Calu3 (cell line): ENCODE measurements around the gene UBXN1. TPM values are rescaled to one million over a fixed set of nuclear protein-coding genes. Genes with fewer than 3 reads are reported as not detected.

Experiments
- BruUV-seq: library from RNA; stranded (reverse); fragments of 400-500 nt; replicated peaks from 2 replicates; lab custom pipeline; 2021; lab: Mats Ljungman, UMichigan
- CTCF ChIA-PET: fragments of 300-600 bp; sonication (Branson Sonifier 250); formaldehyde crosslinking; loops from one replicate; lab custom pipeline; 2022; ENCODE audit warnings: antibody characterized with exemption; lab: Charles Lee
- DNase-seq: peaks from one replicate; pipeline ENCODE4 v3.0.0; 2022
- H3K27ac Mint-ChIP-seq: one replicate; pipeline ENCODE4 v1.8.0; 2022; ENCODE audit warnings: mixed read lengths; ENCODE audit not compliant: unreplicated experiment
- H3K27me3 Mint-ChIP-seq: one replicate; pipeline ENCODE4 v1.8.0; 2022; ENCODE audit warnings: mixed read lengths; ENCODE audit not compliant: unreplicated experiment
- H3K36me3 Mint-ChIP-seq: one replicate; pipeline ENCODE4 v1.8.0; 2022; ENCODE audit warnings: mild to moderate bottlenecking, moderate library complexity, mixed read lengths; ENCODE audit not compliant: insufficient read depth, unreplicated experiment
- H3K4me1 Mint-ChIP-seq: one replicate; pipeline ENCODE4 v1.8.0; 2022; ENCODE audit warnings: mild to moderate bottlenecking, low read depth, mixed read lengths; ENCODE audit not compliant: unreplicated experiment
- H3K4me3 Mint-ChIP-seq: one replicate; pipeline ENCODE4 v1.8.0; 2022; ENCODE audit warnings: mild to moderate bottlenecking, low read depth, moderate library complexity, mixed read lengths; ENCODE audit not compliant: unreplicated experiment
- H3K9me3 Mint-ChIP-seq: one replicate; pipeline ENCODE4 v1.8.0; 2022; ENCODE audit warnings: low read depth, mixed read lengths; ENCODE audit not compliant: unreplicated experiment
- CTCF ChIP-seq: fragments of 200-600 bp; IDR thresholded peaks from one replicate; pipeline ENCODE4 v1.8.0; 2022; ENCODE audit warnings: antibody characterized with exemption; ENCODE audit not compliant: unreplicated experiment
- intact Hi-C: fragments of 100-400 bp; cut with micrococcal nuclease; formaldehyde crosslinking; loops from one replicate; pipeline ENCODE4 v1.10.0; 2022; ENCODE audit not compliant: unreplicated experiment
- total RNA-seq: library from RNA; stranded (reverse); gene quantifications from 2 replicates; pipeline ENCODE4 v1.2.3, GENCODE V29; 2022

The UBXN1 gene
- total RNA-seq, 1 experiment from 2014 or later = 91.9 TPM

GRCh38 chr11:62712276-62712812 lies 33.5 kb upstream of the UBXN1 start:
- BruUV-seq = no TSS peak
- CTCF ChIA-PET = no interaction called here
- intact Hi-C loops = no loop called here
- Mint-ChIP-seq H3K4me3 (peak overlapping the region; percentile 19), H3K36me3 (peaks cover 98% of the 10 kb centered on the region), H3K27me3 (no peaks in the 10 kb centered on the region), H3K27ac (peak overlapping the region; percentile 95), H3K9me3 (no peaks in the 10 kb centered on the region), H3K4me1 (peaks cover 48% of the 10 kb centered on the region)
- no peak for DNase-seq
- TF ChIP-seq CTCF = no peak

- Mint-ChIP-seq H3K27ac (peak overlapping the region; percentile 82), H3K27me3 (no peaks in the 10 kb centered on the region), H3K9me3 (no peaks in the 10 kb centered on the region), H3K4me1 (peaks cover 50% of the 10 kb centered on the region), H3K4me3 (peak overlapping the region; percentile 64), H3K36me3 (peaks cover 98% of the 10 kb centered on the region)
- intact Hi-C loops = no loop called here
- CTCF ChIA-PET = interaction anchor here (1.1 kb wide), 1 partner anchor 44 kb away, joined by 3 read pairs; the partner anchor contains the start of gene ZBTB3
- DNase-seq = no peak
- no peak for TF ChIP-seq CTCF
- no TSS peak for BruUV-seq
Observed at GRCh38 chr11:62710001-62710345, 31.1 kb upstream of the UBXN1 start.

GRCh38 chr11:62709247-62710000 lies 30.6 kb upstream of the UBXN1 start:
- intact Hi-C loops = no loop called here
- no peaks in the 10 kb centered on the region for H3K9me3 Mint-ChIP-seq
- peak overlapping the region; percentile 64 for H3K4me3 Mint-ChIP-seq
- peak; percentile 72 for DNase-seq
- peak overlapping the region; percentile 82 for H3K27ac Mint-ChIP-seq
- H3K36me3 Mint-ChIP-seq = peaks cover 93% of the 10 kb centered on the region
- H3K27me3 Mint-ChIP-seq = no peaks in the 10 kb centered on the region
- BruUV-seq = no TSS peak
- TF ChIP-seq CTCF = no peak
- peaks cover 47% of the 10 kb centered on the region for H3K4me1 Mint-ChIP-seq
- CTCF ChIA-PET = interaction anchor here (1.1 kb wide), 1 partner anchor 44 kb away, joined by 3 read pairs; the partner anchor contains the start of gene ZBTB3

GRCh38 chr11:62708793-62709192 lies 29.9 kb upstream of the UBXN1 start:
- intact Hi-C loops = no loop called here
- Mint-ChIP-seq H3K27me3 (no peaks in the 10 kb centered on the region), H3K27ac (peak overlapping the region; percentile 82), H3K4me3 (peak overlapping the region; percentile 64), H3K36me3 (peaks cover 86% of the 10 kb centered on the region), H3K9me3 (no peaks in the 10 kb centered on the region), H3K4me1 (peaks cover 41% of the 10 kb centered on the region)
- TF ChIP-seq CTCF = no peak
- CTCF ChIA-PET = no interaction called here
- no TSS peak for BruUV-seq
- no peak for DNase-seq
